T-cell (primary cell): ENCODE measurements around the gene KRTCAP3. TPM values are rescaled to one million over a fixed set of nuclear protein-coding genes. Genes with fewer than 3 reads are reported as not detected.

ENCODE experiments used
- ATAC-seq, 4 experiments: fragments of 200-7000 bp in 3 of 4; fragments of 150-1000 bp in 1 of 4; cut with Tn5 transposase; replicated peaks in 1 of 4; 1 replicate in 3 of 4; 2 replicates in 1 of 4; pipeline ENCODE4 v1.10.0; 2021; ENCODE audit warnings: moderate library complexity in 3 of 4, mild to moderate bottlenecking in 2 of 4, moderate number of reproducible peaks in 1 of 4
- CTCF ChIA-PET, 2 donors: fragments of 300-600 bp; sonication (Branson Sonifier 250); formaldehyde crosslinking; loops; one replicate each; lab custom pipeline; 2022; ENCODE audit warnings: antibody characterized with exemption in 2 of 2; lab: Charles Lee
- POLR2A ChIA-PET, 2 donors: fragments of 300-600 bp; sonication (Branson Sonifier 250); formaldehyde crosslinking; loops; one replicate each; lab custom pipeline; 2022; ENCODE audit warnings: antibody characterized with exemption in 2 of 2; lab: Charles Lee
- DNase-seq, 35 experiments: peaks; one replicate each; pipeline versions ENCODE4 v3.0.0 to v3.0.0-alpha.2; 2013 to 2023
- H3K27ac ChIP-seq: one replicate; pipeline ENCODE4 v1.5.1; 2013; ENCODE audit warnings: low read length
- H3K27me3 ChIP-seq, 2 experiments: replicated peaks in 1 of 2; 1 replicate in 1 of 2; 2 replicates in 1 of 2; pipeline versions ENCODE4 v1.6.1 to v1.7.0; 2013; ENCODE audit warnings: low read length in 1 of 2, mixed read lengths in 1 of 2; ENCODE audit not compliant: control insufficient read depth in 2 of 2, insufficient read depth in 2 of 2; ENCODE audit errors: extremely low read depth in 1 of 2
- H3K36me3 ChIP-seq, 2 donors: 1 replicate in 1 of 2; 2 replicates in 1 of 2; pipeline versions ENCODE4 v1.6.1 to v1.7.0; 2013; ENCODE audit warnings: low read length in 1 of 2; ENCODE audit not compliant: control insufficient read depth in 2 of 2, insufficient read depth in 1 of 2; ENCODE audit errors: extremely low read depth in 1 of 2
- H3K4me1 ChIP-seq, 2 experiments: 1 replicate in 1 of 2; 2 replicates in 1 of 2; pipeline versions ENCODE4 v1.6.1 to v1.7.0; 2013; ENCODE audit warnings: low read length in 2 of 2, mixed read lengths in 1 of 2; ENCODE audit not compliant: insufficient read depth in 2 of 2, control insufficient read depth in 1 of 2; ENCODE audit errors: extremely low read depth in 1 of 2
- H3K4me3 ChIP-seq, 2 donors: 1 replicate in 1 of 2; 2 replicates in 1 of 2; pipeline versions ENCODE4 v1.5.1 to v1.7.0; 2013; ENCODE audit warnings: mild to moderate bottlenecking in 2 of 2, low read length in 1 of 2, moderate library complexity in 1 of 2; ENCODE audit not compliant: control insufficient read depth in 1 of 2; ENCODE audit errors: extremely low read depth in 1 of 2
- H3K9me3 ChIP-seq: 2 replicates; pipeline ENCODE4 v1.7.0; 2013
- H3K27ac Mint-ChIP-seq, 2 donors: one replicate each; pipeline ENCODE4 v1.8.0; 2020 to 2021; ENCODE audit warnings: mild to moderate bottlenecking in 2 of 2, mixed read lengths in 2 of 2
- H3K27me3 Mint-ChIP-seq, 2 donors: one replicate each; pipeline ENCODE4 v1.8.0; 2021 to 2022; ENCODE audit warnings: mixed read lengths in 2 of 2
- H3K36me3 Mint-ChIP-seq: one replicate; pipeline ENCODE4 v1.8.0; 2021; ENCODE audit warnings: mixed read lengths
- H3K4me1 Mint-ChIP-seq, 3 donors: one replicate each; pipeline ENCODE4 v1.8.0; 2020 to 2022; ENCODE audit warnings: mixed read lengths in 3 of 3, mild to moderate bottlenecking in 1 of 3
- H3K4me3 Mint-ChIP-seq, 3 donors: one replicate each; pipeline ENCODE4 v1.8.0; 2020 to 2022; ENCODE audit warnings: mild to moderate bottlenecking in 3 of 3, mixed read lengths in 3 of 3, moderate library complexity in 3 of 3
- H3K9me3 Mint-ChIP-seq, 3 donors: one replicate each; pipeline ENCODE4 v1.8.0; 2020 to 2022; ENCODE audit warnings: mixed read lengths in 3 of 3
- WGBS: methylation state at CpG from one replicate; pipeline ENCODE4 v1.1.5; 2013; ENCODE audit warnings: missing lambda C conversion rate; ENCODE audit not compliant: insufficient coverage; 5-methylcytosine and 5-hydroxymethylcytosine counted together
- total RNA-seq, 35 experiments: library from RNA in 6 of 35; stranded (reverse) in 6 of 35; fragments of 120-200 nt in 1 of 35; gene quantifications; one replicate each; pipeline versions ENCODE4 v1.2.1 to v1.2.4 and lab custom pipeline; 2013 to 2026

KRTCAP3 gene
- total RNA-seq, 5 donors from 2014 or later (not counting 1 experiment from before 2014, with no cell fraction given): 12.3 to 21.1 (median 19.7) TPM

GRCh38 chr2:27408601-27409320 lies 33.4 kb upstream of the KRTCAP3 start:
- H3K27me3 Mint-ChIP-seq: no peaks in the 10 kb centered on the region
- Histone ChIP-seq H3K4me1 (peaks cover 21 to 30% of the 10 kb centered on the region in 2 experiments), H3K4me3 (peak overlapping the region; percentile 90 to 99), H3K27me3 (no peaks in the 10 kb centered on the region), H3K27ac (peak overlapping the region; percentile 47), H3K9me3 (no peaks in the 10 kb centered on the region), H3K36me3 (no peaks in the 10 kb centered on the region)
- peaks cover 38 to 43% (median 42%) of the 10 kb centered on the region in 3 donors for H3K4me1 Mint-ChIP-seq
- DNase-seq (peak in 2 of 35 experiments; percentile 1 to 24), ATAC-seq (peak in 3 of 4 experiments; percentile 3 to 8 (median 4))
- H3K36me3 Mint-ChIP-seq: peaks cover 7% of the 10 kb centered on the region
- peak overlapping the region; percentile 84 to 89 (median 85) for H3K4me3 Mint-ChIP-seq
- 1% methylated on average over 31 of the region's 33 CpGs for WGBS
- ChIA-PET POLR2A (no interaction called here), CTCF (interaction anchor here in 1 of 2 donors (1.0 to 1.5 kb wide), 2 partner anchors 21 to 52 kb away, joined by 3 to 6 read pairs; partner anchors contain the start of gene GTF3C2)
- peaks cover 0 to 3% (median 0%) of the 10 kb centered on the region in 3 donors for H3K9me3 Mint-ChIP-seq
- H3K27ac Mint-ChIP-seq: peak overlapping the region; percentile 52 to 74

DNA sequence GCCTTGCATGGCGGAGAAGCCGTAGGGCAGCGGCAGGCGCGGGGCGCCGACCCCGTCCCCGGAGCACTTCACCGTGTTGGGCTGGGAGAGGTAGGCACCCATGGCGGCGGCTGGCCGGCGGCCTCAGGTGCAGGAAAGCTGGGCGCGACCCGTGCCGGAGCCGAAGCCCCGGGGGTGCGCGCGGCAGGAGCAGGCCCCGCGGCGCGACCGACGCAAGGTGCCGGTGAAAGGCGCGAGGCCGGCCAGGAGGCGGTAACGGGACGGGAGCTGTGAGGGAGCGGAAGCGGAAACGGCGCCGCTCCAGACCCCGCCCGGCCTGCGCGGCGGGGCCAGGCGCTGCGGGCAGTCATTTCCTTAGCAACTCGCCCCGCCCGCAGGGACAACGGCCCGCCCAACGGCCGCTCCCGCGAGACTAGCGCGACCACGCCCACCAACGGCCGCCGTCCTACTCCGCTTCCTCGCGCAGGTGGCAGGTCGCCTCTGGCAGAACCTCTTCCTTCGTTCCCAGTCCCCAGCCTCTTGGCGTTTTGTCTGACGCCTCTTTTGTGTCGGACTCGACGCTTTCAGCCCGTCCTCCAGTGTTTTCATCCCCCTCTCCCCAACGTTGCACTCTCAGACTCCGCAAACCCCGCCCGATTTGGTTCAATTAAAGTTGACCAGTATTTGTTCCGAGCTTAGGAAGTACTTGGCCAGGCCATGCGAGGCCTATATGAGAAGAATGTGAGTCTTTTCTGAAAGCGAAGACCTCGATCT lies 32.7 kb upstream of the KRTCAP3 start, which contains the start of gene PPM1G:
Gene PPM1G (minus strand): TSS at position 271 of the 753 bp plus-strand sequence. CDS start 169 bp downstream, at position 102.
- H3K4me1 Mint-ChIP-seq: peaks cover 37 to 39% (median 38%) of the 10 kb centered on the region in 3 donors
- WGBS: under 1% methylated on average over 77 of the region's 82 CpGs
- H3K4me3 Mint-ChIP-seq: peak within 1 kb of the TSS; percentile 84 to 89 (median 85)
- CTCF ChIA-PET: interaction anchor here in 1 of 2 donors (0.8 to 1.5 kb wide), 6 partner anchors 18 to 53 kb away, joined by 3 to 6 read pairs (median 4); partner anchors contain the start of genes GTF3C2 and ZNF513
- no peaks in the 10 kb centered on the region for H3K27me3 ChIP-seq
- peaks cover 6% of the 10 kb centered on the region for H3K36me3 Mint-ChIP-seq
- ATAC-seq (peak; percentile 98 to 99 (median 98)), DNase-seq (peak; percentile 89 to 98 (median 94))
- peaks cover 21 to 30% of the 10 kb centered on the region in 2 experiments for H3K4me1 ChIP-seq
- peak within 1 kb of the TSS; percentile 76 for H3K27ac ChIP-seq
- H3K9me3 ChIP-seq: no peaks in the 10 kb centered on the region
- H3K27ac Mint-ChIP-seq: peak within 1 kb of the TSS; percentile 90 to 97
- H3K36me3 ChIP-seq: no peaks in the 10 kb centered on the region
- POLR2A ChIA-PET: interaction anchor here (0.6 to 1.1 kb wide), 6 partner anchors 9 to 29 kb away, joined by 3 to 9 read pairs (median 3); partner anchors contain the start of gene NRBP1 (in 1 of the 2)
- peaks cover 0 to 3% (median 0%) of the 10 kb centered on the region in 3 donors for H3K9me3 Mint-ChIP-seq
- peak within 1 kb of the TSS; percentile 90 to 99 for H3K4me3 ChIP-seq
- H3K27me3 Mint-ChIP-seq: no peaks in the 10 kb centered on the region

DNA sequence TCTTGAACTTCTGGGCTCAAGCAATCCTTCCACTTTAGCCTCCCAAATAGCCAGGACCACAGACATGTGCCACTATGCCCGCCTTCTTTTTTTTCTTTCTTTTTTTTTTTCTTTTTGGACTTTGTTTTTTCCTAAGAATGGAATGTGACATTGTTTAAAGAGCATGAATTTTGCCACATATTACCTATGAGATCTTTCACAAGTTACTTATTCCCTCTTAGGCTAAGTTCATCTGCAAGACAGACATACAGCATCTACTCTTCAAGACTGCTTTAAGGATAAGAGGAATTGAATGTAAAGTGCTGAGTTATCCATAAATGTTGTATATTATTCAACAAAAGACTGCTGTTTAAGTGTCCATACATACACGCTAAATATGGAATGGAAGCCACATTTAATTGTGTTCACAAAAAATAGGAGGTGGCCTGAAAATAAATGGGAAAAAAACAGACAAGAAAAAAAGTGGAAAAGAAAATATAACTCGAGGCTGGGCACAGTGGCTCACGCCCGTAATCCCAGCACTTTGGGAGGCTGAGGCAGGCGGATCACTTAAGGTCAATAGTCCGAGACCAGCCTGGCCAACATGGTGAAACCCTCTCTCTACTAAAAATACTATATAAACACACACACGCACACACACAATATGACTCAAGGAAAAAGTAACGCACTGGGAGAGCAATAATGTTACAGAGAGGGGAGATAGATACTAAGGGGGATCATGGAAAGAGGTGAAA lies 29.6 kb upstream of the KRTCAP3 start:
- no peak for ATAC-seq
- Mint-ChIP-seq H3K27ac (no peak overlapping the region), H3K27me3 (no peaks in the 10 kb centered on the region), H3K36me3 (no peaks in the 10 kb centered on the region), H3K4me1 (peaks cover 18 to 19% (median 19%) of the 10 kb centered on the region in 3 donors), H3K9me3 (peaks cover 0 to 3% (median 0%) of the 10 kb centered on the region in 3 donors), H3K4me3 (no peak overlapping the region)
- Histone ChIP-seq H3K4me3 (no peak overlapping the region), H3K36me3 (no peaks in the 10 kb centered on the region), H3K27ac (no peak overlapping the region), H3K4me1 (peaks cover 15 to 21% of the 10 kb centered on the region in 2 experiments), H3K27me3 (no peaks in the 10 kb centered on the region), H3K9me3 (no peaks in the 10 kb centered on the region)
- WGBS: no CpG with 5 or more reads among the region's 9 CpGs
- ChIA-PET CTCF (interaction anchor here in 1 of 2 donors (0.6 kb wide), 1 partner anchor 20 kb away, joined by 5 read pairs; no protein-coding TSS in a partner anchor), POLR2A (no interaction called here)
- no peak for DNase-seq

DNA sequence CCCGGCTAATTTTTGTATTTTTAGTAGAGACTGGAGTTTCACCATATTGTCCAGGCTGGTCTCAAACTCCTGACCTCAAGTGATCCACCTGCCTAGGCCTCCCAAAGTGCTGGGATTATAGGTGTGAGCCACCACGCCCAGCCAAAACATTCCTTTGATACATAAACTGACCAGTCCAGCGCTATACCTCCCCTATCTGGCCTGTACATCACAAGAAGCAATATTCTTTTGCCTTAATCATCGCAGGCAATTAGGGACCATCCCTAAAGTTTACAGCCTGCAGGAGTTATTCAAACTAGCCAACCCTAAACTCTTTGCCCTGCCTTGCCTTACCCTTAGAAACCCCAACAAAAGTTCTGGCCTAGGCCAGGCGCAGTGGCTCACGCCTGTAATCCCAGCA lies 26.0 kb upstream of the KRTCAP3 start:
- H3K4me3 Mint-ChIP-seq: no peak overlapping the region
- no peak for DNase-seq
- POLR2A ChIA-PET: no interaction called here

GRCh38 chr2:27420996-27421395 lies 21.2 kb upstream of the KRTCAP3 start:
- ATAC-seq (no peak), DNase-seq (no peak)
- no peaks in the 10 kb centered on the region for H3K27me3 ChIP-seq
- no peak overlapping the region for H3K27ac Mint-ChIP-seq
- H3K36me3 Mint-ChIP-seq: no peaks in the 10 kb centered on the region
- H3K9me3 Mint-ChIP-seq: no peaks in the 10 kb centered on the region
- H3K4me1 ChIP-seq: no peaks in the 10 kb centered on the region
- no peak overlapping the region for H3K4me3 Mint-ChIP-seq
- no peak overlapping the region for H3K4me3 ChIP-seq
- no peaks in the 10 kb centered on the region for H3K4me1 Mint-ChIP-seq
- H3K9me3 ChIP-seq: no peaks in the 10 kb centered on the region
- ChIA-PET POLR2A (interaction anchor here (0.6 to 0.9 kb wide), 2 partner anchors 10 to 149 kb away, joined by 3 to 4 read pairs; no protein-coding TSS in a partner anchor), CTCF (no interaction called here)
- no peaks in the 10 kb centered on the region for H3K27me3 Mint-ChIP-seq
- H3K36me3 ChIP-seq: no peaks in the 10 kb centered on the region
- H3K27ac ChIP-seq: no peak overlapping the region

More for the DNA sequence above, 26.0 kb upstream of the KRTCAP3 start:
- Histone ChIP-seq H3K4me1 (no peaks in the 10 kb centered on the region), H3K36me3 (no peaks in the 10 kb centered on the region), H3K4me3 (no peak overlapping the region), H3K27ac (no peak overlapping the region), H3K27me3 (no peaks in the 10 kb centered on the region), H3K9me3 (no peaks in the 10 kb centered on the region)
- H3K4me1 Mint-ChIP-seq: peaks cover 0 to 2% (median 0%) of the 10 kb centered on the region in 3 donors
- H3K9me3 Mint-ChIP-seq: peaks cover 0 to 3% (median 0%) of the 10 kb centered on the region in 3 donors
- CTCF ChIA-PET: no interaction called here
- no peak for ATAC-seq
- WGBS: 82% methylated on average over 3 of the region's 6 CpGs
- no peak overlapping the region for H3K27ac Mint-ChIP-seq
- no peaks in the 10 kb centered on the region for H3K27me3 Mint-ChIP-seq
- H3K36me3 Mint-ChIP-seq: no peaks in the 10 kb centered on the region
